ENCODE results near the gene MAGI1. TPM values are rescaled to one million over a fixed set of nuclear protein-coding genes. Genes with fewer than 3 reads are reported as not detected.
"Not testable (repeated sequence)": the region's sequence is repeated elsewhere in the genome, so short reads cannot be mapped to it uniquely, and the experiment has no call there.

The MAGI1 gene
- total and polyA plus RNA-seq, 2 donors (not counting 1 experiment from before 2014, with no cell fraction given), result 0.10 to 0.22 TPM

GRCh38 chr3:65509423-65509794 is 529.3 kb downstream of the MAGI1 start:
- POLR2A ChIA-PET; H3K4me1 Mint-ChIP-seq; H4K20me1 ChIP-seq (ENCODE audit: control insufficient read depth, insufficient read depth, low read length, poor library complexity, severe bottlenecking); H3K4me3 ChIP-seq (ENCODE audit: control extremely low read depth in 1 of 5, extremely low read depth in 1 of 5, insufficient read depth in 1 of 5, low read depth in 2 of 5, low read length in 4 of 5); DNase-seq; H3K27ac ChIP-seq (ENCODE audit: low read length in 2 of 2); H3K36me3 ChIP-seq (replicated peaks in 1 of 2; ENCODE audit: control extremely low read depth in 1 of 2, control insufficient read depth in 1 of 2, extremely low read depth in 1 of 2, insufficient read depth in 2 of 2, low read length in 1 of 2); H2AFZ ChIP-seq (ENCODE audit: insufficient read depth, low read depth, low read length, poor library complexity, severe bottlenecking); H3K27me3 Mint-ChIP-seq; H3K4me3 Mint-ChIP-seq; H3K9me3 ChIP-seq (ENCODE audit: control extremely low read depth in 1 of 3, control insufficient read depth in 2 of 3, insufficient read depth in 1 of 3, low read length in 2 of 3); H3K27ac Mint-ChIP-seq; ATAC-seq (ENCODE audit: low read depth); H3K9ac ChIP-seq (ENCODE audit: low read length); H3K4me2 ChIP-seq (replicated peaks; ENCODE audit: low read depth, low read length, poor library complexity, severe bottlenecking); H3K4me1 ChIP-seq (ENCODE audit: control insufficient read depth in 2 of 2, insufficient read depth in 2 of 2, low read length in 2 of 2); H3K27me3 ChIP-seq (replicated peaks in 1 of 4; ENCODE audit: control extremely low read depth in 1 of 4, control insufficient read depth in 3 of 4, insufficient read depth in 4 of 4, low read length in 3 of 4); intact Hi-C loops (cut with micrococcal nuclease); H3K79me2 ChIP-seq (ENCODE audit: control insufficient read depth, insufficient read depth, low read length); H3K9me3 Mint-ChIP-seq (ENCODE audit: insufficient read depth); CTCF ChIA-PET: not testable (repeated sequence)
- WGBS (ENCODE audit: insufficient coverage), result 90% methylated on average over 11 of the region's 24 CpGs

- Mint-ChIP-seq H3K4me1 (no peaks in the 10 kb centered on the region), H3K4me3 (no peak overlapping the region), H3K9me3 (ENCODE audit: insufficient read depth) (peaks cover 2% of the 10 kb centered on the region), H3K27ac (no peak overlapping the region), H3K27me3 (no peaks in the 10 kb centered on the region)
- H3K9ac ChIP-seq (ENCODE audit: low read length), result no peak overlapping the region
- TF ChIP-seq CTCF (IDR thresholded peaks at IDR 0.05), result no peak
- no peak for TF ChIP-seq EZH2 (IDR thresholded peaks at IDR 0.05; ENCODE audit: borderline replicate concordance, insufficient read depth, low read depth, low read length, poor library complexity, severe bottlenecking)
- H3K27me3 ChIP-seq (replicated peaks in 1 of 4; ENCODE audit: control extremely low read depth in 1 of 4, control insufficient read depth in 3 of 4, insufficient read depth in 4 of 4, low read length in 3 of 4), result no peaks in the 10 kb centered on the region
- no peaks in the 10 kb centered on the region for H3K4me1 ChIP-seq (ENCODE audit: control insufficient read depth in 2 of 2, insufficient read depth in 2 of 2, low read length in 2 of 2)
- ATAC-seq (ENCODE audit: low read depth), result no peak
- CTCF ChIA-PET, result no interaction called here
- no peaks in the 10 kb centered on the region for H3K79me2 ChIP-seq (ENCODE audit: control insufficient read depth, insufficient read depth, low read length)
- no peak for DNase-seq
- peaks cover 0 to 6% (median 0%) of the 10 kb centered on the region in 3 donors for H3K9me3 ChIP-seq (ENCODE audit: control extremely low read depth in 1 of 3, control insufficient read depth in 2 of 3, insufficient read depth in 1 of 3, low read length in 2 of 3)
- intact Hi-C loops (cut with micrococcal nuclease), result no loop called here
- no peak overlapping the region for H3K4me2 ChIP-seq (replicated peaks; ENCODE audit: low read depth, low read length, poor library complexity, severe bottlenecking)
- POLR2A ChIA-PET, result no interaction called here
- WGBS (ENCODE audit: insufficient coverage), result 94% methylated on average over 6 of the region's 9 CpGs
- H2AFZ ChIP-seq (ENCODE audit: insufficient read depth, low read depth, low read length, poor library complexity, severe bottlenecking), result no peak overlapping the region
- no peak overlapping the region for H3K4me3 ChIP-seq (ENCODE audit: control extremely low read depth in 1 of 5, extremely low read depth in 1 of 5, insufficient read depth in 1 of 5, low read depth in 2 of 5, low read length in 4 of 5)
- H4K20me1 ChIP-seq (ENCODE audit: control insufficient read depth, insufficient read depth, low read length, poor library complexity, severe bottlenecking), result no peaks in the 10 kb centered on the region
- no peaks in the 10 kb centered on the region for H3K36me3 ChIP-seq (replicated peaks in 1 of 2; ENCODE audit: control extremely low read depth in 1 of 2, control insufficient read depth in 1 of 2, extremely low read depth in 1 of 2, insufficient read depth in 2 of 2, low read length in 1 of 2)
- no peak overlapping the region for H3K27ac ChIP-seq (ENCODE audit: low read length in 2 of 2)
These were observed 529.8 kb downstream of the MAGI1 start for GRCh38 chr3:65508750-65509422.
